Dedifferentiated amniotic fluid mesenchymal stem cell (primary cell): ENCODE results near the gene PDZD7.

ENCODE experiments used
- DNase-seq: peaks from one replicate; pipeline ENCODE4 v3.0.0-alpha.2; 2016; ENCODE audit errors: extremely low spot score

The PDZD7 gene

DNA sequence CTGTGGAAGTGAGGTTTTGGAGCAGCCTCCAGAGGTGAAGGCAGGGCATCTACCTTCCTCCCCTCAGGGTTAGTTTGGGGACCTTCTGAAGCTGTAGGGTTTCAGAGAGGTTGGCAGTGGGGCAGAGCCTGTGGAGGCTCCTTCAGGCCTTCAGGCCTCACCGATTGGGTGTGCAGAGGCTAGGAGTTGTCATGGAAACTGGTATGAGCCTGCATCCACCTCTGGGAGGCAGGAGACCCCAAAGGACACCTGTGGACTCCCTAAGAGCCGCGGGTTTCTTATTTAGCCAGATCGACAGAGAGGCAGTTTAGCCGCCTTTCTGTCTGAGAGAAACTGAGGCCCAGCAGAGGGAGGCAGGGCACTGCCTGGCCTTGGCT lies 29.3 kb downstream of the PDZD7 start:
- no peak for DNase-seq

DNA sequence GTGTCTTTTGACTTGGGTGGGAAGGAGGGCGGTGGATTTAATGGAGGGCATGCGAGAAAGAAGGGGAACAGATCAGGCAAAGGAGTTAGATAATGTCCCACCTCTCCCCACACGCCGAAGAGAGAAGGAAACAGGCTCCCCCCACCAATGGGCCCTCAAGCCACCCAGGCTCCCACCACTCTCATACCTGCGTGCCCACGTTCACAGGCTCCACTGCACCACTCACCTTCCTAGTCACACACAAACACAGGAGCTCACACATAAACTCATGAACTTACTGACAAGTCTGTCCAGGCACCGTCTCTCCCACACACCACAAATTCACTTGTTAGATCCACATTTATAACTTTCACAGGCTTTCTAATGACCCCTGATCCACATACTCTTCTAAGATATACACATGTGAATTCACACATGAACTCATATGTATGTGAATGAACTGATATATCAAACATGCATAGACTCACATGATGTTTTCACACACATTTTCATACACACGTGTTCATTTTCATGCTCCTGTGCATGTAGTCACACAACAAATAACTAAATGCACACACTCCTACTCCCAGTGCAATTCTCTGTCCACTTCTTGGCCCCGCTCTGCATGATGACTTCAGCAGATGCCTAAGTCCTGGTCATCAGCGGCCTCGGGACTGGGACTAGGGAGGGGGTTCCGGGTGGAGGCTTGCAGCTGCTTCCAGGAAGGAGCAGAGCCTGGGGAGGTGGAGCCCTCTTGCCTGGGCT lies 29.8 kb downstream of the PDZD7 start:
- peak; percentile 90 for DNase-seq

DNA sequence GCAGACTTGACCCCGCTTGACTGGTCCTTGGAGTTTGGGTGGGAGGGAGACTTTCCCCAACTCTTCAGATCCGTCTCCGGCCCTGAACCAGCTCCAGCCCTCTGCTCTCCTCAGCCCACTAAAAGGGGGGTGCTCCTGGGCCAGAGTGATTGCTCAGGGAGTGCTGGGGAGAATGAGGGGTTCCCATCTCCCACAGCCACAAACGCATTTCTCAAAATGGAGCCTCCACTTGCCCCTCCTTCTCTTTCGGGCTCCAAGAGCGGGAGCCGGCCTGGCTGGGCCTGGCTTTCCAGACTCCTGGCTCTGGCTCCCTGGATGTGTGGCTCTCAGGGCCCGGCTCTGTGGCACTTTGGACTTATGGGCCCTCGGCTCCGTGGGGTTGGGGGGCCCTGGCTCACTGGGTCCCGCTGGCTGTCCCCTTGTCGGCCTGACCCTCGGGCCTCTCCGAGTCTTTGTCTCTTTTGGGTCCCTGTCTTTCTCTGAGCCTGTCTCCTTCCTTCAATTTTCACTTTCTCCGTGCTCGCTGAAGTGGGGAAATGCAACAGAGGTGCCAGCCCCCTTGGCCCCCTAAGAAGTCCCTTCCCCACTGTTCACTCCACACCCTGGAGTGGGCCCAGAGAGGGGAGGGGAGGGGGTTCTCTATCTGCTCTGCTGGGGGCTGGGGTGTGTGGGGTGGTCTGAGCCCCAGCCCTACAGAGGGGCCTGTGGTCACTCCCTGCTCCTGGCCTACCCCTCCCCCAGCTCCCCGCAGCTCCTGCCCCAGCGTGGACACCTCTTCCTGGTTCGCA lies 30.6 kb downstream of the PDZD7 start:
- no peak for DNase-seq

DNA sequence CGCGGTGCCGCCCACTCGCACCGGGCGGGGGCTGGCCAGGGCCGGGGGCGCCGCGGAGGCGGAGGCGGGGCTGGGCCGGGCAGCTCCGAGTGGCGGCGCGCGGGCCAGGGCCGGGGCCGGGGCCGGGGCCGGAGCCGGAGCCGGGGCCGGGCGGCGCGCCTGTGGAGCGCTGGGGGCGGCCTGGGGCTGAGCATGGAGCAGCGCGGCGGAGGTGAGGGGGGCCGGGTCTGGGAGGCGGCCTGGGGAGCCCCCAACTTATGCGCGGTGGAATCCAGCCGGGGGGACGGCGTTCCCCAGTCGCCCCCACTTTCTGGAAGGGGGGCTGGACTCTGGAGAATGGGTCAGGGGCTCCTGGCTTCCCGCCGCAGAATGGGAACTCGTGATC lies 31.2 kb downstream of the PDZD7 start, which contains the start of gene LZTS2:
Gene LZTS2, plus strand, starts transcription at position 67 of the 385 bp plus-strand sequence. CDS start 2,731 bp downstream, outside the sequence.
- no peak for DNase-seq

DNA sequence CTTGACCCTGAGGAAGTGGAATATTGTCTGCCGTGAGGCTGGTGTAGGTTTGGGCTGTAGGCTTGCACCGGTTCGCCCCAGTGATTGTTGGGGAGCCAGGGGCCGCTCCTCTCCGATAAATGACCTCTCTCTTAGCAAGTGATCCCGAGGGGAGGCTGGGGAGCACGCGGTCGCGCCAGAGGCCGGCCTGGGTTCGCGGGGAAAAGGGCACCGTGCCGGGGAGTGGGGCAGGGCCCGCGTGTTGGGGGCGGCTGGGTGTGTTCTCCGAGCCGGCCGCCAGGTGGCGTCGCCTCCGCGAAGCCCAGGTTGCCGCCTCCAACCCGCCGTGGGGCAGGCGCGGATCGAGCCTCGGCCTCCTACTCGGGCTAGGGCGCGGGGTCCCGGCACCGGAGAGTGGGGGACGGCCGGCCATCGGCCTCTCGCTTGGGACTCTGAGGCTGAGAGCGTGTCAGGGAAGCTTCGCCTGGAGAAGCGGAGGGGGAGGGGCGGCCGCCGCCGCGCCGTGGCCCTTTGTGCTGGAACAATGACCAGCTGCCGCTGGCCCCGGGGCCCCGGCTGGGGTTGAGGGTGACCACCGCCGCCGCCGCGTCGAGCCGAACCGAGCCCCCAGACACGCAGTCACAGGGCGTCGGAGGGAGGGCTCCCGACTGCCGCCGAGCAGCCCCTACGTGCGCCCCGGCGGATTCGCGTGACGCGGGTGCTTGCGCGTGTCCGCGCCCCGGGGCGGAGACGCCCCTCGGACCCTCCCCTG lies 31.8 kb downstream of the PDZD7 start:
- peak; percentile 54 for DNase-seq

DNA sequence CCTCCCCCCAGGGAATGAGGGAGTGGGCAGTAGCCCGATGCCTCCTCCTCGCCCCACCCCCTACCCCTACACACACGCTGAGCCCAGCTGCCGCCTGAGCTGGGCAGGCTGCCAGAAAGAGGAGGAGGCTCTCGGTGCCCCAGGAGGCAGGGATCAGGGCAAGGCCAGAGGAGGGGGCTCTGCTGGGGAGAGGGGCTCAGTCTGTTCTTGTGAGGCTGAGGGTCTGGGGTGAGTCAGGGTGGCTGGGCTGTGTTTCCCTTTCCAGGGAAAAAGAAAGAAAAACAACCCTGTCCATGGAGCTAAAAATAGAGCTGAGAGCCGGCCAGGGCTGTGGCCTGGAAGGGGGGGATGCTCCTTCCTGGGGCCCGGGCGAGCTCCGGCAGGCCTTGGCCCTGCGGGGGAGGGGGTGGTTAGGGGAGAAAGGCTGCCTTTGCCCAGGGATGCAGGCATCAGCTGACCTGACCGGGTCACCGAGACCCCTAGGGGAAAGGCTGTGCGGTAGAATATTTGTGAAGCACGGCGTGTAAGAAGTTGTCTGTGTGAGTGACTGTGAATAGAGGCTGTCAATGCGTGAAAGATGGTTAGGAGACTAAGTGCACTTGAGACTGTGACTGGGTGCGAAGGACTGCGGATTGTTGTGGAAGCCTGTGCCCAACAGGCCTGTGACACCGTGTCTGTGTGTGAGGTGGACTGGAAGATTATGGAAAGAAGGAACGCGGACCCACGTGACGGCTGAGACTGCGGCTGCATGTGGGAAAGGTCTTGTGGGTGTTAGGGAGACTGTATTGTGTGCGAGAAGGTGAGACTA lies 32.5 kb downstream of the PDZD7 start:
- peak; percentile 59 for DNase-seq

DNA sequence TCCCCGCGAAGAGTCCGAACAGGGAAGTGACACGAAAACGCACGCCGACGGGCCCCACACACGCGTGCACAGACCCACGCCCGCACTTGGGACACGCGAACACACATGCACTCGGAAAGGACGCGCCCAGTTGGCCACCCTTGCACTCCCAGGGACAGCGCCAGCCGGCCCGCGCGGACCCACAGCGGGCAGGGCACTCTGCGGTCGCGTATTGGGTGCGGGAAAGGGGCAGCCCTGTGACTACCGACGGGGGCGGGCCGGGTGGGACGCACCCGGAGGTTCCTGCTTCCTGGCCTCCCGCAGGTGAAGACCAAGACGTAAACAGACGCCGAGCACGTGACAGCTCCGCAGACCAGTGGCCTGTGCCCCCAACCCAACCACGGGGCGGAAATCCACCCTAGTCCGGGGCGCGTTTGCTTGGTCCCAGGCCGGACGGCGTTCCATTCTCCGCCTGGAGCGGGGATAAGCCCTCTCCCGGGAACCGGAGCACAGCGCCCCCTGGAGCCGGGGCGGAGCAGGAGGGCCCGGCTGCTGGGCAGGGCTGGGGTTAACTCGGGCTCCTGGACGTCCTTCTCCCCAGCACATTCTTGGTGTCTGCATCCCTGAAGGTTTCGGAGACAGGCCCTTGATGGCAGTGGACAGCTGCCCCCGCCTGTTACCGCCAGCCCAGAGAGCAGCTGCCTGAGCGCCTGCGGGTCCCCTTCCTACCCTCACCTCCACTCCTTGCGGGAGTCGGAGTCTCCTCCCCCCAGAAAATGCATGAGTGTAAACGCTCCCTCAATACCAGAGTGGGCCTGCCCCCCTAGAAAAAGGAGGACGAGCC lies 33.4 kb downstream of the PDZD7 start:
- DNase-seq: peak; percentile 67

DNA sequence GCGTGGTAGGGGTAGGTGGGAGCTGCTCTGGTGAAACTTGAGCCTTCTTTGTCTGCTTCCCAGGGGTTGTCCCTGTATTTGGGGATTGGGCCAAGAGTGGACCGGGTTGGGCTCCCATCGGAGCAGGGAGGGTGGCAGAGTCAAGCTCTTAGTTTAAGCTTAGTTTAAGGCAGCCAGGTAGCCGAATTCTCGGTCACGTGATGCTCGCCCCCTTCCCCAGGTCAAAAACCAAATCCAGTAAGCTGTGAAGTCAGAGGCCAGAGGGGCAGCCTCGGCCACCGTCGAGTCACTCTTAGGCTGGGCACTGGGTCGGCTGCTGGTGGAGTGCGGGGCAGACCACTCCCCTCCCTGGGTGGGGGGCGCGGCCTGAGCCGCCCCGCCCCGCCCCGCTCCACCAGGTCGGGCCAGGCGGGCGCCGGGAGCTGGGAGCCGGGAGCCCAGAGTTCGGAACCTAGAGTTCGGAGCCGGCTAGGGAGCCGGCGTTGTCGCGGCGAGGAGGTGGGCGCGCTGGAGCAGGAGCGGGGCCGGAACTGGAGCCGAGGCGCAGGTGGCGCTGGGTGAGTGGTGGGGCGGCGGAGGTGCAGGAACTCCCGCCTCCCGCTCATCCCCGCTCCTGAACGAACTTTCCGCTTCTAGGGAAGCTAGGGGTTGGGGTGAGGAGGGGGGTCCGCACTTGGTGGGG lies 34.1 kb downstream of the PDZD7 start:
- DNase-seq: no peak

DNA sequence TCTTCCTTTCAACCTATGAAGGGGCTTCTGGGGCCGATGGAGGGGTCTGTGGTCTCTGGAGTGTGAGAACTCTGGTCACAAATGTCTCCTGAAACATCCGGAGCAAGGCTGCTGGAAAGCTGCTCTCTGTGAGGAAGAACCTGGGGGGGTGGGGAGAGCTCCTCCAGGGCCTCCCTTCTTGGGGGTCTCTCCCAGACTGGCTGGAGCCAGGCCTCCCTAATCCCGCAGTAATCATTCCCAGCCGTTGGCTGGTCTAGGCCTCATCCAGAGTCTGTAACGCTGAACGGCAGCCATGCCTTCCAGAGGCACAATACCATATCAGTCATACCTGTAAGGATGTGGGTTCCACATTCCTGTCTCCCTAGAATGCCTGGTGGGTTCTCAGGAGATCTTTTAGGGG lies 35.7 kb downstream of the PDZD7 start:
- no peak for DNase-seq

DNA sequence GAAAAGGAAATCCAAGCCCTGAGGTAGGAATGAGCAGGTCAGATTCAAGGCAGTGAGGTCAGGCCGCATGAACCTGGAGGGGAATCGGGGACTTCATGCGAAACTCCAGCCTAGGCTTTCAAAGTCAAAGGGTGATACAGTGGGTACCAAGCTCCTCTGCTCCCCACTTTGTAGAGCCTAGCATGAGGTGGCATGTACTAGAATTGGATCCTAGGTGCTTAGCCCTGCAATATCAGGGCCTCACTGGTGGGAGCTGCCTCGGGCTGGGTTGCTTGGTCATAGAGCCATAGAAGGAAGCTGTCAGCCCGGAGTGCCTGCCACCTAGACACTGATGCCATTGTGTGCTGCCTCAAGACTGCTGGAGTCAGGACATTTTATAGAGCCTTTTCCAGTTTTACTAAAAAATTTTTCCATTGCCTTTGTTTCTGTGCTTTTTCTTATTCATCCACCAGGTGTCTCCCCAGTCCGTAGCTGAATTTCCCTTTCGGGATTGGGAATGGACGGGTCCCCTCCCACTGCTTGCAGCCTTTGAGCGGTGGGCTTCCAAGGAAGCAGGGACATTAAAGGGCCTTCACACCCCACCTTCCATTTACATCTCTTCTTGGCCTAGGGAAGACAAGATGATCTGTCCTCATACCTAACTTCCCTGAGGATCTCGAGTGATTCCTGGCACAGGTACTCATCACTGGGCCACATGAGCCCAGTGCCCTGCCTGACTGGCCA lies 36.8 kb downstream of the PDZD7 start:
- DNase-seq: no peak

DNA sequence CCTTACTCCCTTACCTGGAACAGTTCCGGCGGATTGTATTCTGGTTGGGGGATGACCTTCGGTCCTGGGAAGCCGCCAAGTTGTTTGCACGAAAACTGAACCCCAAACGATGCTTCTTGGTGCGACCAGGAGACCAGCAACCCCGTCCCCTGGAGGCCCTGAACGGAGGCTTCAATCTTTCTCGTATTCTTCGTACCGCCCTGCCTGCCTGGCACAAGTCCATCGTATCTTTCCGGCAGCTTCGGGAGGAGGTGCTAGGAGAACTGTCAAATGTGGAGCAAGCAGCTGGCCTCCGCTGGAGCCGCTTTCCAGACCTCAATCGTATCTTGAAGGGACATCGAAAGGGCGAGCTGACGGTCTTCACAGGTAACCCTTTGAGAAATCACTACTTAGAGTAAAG lies 41.8 kb downstream of the PDZD7 start:
- DNase-seq: no peak

DNA sequence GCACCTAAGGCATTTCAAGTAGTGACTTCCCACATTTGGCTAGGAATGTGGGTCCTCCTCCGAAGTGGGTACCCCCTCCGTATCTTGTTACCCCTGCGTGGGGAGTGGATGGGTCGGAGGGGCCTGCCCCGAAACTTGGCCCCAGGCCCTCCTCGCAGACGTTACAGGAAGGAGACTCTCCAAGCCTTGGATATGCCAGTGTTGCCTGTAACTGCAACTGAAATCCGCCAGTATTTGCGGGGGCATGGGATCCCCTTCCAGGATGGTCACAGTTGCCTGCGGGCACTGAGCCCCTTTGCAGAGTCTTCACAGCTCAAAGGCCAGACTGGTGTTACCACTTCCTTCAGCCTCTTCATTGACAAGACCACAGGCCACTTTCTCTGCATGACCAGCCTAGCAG lies 42.8 kb downstream of the PDZD7 start:
- DNase-seq: no peak

DNA sequence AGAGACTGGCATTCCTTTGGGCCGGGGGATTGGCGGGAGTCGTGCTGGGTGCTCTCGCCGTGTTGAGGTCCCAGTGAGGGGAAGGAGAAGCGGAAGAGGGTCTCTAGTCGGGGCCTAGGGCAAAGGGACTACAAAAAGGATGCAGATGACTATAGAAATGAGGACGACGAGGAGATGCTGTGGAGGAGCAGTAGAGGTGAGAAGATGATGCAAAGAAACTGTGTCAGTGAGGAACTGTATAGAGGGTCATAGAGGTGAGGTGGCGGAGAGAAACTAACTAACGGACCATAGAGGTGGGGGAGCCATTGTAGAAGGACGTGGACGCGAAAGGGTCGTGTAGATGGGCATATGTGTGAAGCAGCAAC lies 43.3 kb downstream of the PDZD7 start:
- no peak for DNase-seq

DNA sequence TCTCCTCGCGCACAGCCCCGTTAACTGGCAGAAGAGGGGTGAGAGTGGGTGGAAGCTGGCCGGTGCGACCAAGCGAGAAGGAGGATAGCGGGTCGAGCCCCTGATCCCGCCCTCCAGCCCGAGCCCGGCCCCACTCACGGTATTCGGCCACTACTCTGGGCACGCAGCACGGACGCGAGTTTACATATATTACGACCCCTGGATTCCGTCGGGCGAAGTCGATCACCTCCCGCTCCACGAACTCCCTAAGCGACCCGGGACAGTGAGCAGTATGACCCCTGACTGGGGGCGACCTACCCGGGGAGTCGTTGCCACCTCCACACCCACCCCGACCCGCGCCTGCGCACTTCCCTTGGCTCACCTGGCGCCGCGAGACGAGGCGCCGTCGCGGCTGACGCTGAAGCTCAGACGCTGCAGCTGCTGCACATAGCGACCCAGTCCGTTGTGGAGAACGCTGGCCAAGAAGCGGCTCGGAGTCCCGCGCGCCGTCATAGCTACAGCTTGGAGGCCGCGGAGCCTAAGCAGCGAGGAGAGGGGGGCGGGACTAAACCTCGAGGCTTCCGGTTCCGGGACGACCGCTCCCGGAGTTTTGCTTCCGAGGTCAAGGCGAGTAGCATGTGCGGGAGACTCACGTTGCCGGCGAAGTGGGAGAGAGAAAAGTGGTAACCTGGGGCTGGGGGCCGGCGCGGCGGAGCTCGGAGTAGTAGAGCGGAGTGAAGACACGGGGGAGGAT lies 43.8 kb downstream of the PDZD7 start, which contains the start of the genes MRPL43 and TWNK:
Gene MRPL43, minus strand, starts transcription at position 546 of the 733 bp plus-strand sequence. Its CDS starts 54 bp downstream, at position 492.
Gene TWNK, plus strand, starts transcription at position 592 of the 733 bp plus-strand sequence. CDS start 668 bp downstream, outside the sequence.
- peak; percentile 81 for DNase-seq

DNA sequence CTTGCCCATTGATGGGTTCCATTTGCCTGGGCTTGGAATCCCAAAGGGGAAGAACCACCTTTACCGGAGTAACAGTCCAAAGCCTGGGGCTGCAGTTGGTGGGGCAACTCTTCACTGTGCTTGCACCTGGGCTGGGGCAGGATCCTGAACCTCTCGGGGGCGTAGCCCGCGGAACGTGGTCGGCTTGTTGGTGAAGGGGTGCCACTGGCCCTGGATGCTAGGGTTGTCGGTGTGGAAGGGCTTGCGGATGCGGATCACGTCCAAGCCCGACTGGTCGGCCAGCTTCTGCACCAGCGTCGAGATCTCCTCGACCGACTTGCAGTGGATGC lies 44.3 kb downstream of the PDZD7 start:
- no peak for DNase-seq

DNA sequence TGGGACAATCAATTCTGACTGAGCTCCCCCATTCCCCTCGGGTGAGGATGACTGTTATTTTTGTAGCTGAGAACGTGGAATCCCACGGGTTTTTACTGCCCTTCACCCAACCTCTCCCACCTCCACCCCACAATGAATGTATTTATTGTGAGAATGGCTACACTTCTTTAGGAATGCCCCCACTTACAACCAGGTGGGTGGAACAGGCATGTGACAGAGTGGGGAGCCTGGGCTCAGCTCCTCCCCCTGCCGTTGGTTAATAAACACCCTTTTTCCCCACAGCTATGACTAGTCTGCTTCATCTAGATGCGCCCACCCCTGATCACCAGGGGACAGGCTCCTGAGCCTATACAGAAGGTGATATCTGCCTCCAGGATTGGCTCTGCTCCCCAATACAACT lies 45.6 kb downstream of the PDZD7 start:
- DNase-seq: no peak

DNA sequence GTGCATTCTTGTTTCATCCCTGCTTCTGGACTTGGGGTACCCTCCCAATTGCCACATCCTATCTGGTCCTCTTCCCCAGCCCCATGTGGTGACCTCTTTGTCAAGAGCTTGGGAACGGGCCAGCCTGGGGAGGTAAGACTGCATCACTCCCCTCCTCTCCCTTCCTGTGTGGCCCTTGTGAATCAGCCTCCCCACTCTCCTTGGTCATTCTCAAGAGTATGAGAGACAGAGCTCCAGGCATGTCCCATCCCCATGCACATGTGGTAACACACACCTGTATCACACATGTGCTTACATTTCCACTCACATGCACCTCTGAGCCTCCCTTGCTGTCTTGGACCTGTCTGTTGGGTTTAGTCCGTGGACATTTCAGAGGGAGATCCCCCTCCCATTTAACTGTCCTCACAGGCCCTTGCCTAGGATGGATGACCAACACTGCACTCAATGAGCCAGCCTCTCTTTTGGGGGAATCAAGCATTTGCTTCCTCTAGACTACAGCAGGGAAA lies 46.2 kb downstream of the PDZD7 start:
- no peak for DNase-seq

DNA sequence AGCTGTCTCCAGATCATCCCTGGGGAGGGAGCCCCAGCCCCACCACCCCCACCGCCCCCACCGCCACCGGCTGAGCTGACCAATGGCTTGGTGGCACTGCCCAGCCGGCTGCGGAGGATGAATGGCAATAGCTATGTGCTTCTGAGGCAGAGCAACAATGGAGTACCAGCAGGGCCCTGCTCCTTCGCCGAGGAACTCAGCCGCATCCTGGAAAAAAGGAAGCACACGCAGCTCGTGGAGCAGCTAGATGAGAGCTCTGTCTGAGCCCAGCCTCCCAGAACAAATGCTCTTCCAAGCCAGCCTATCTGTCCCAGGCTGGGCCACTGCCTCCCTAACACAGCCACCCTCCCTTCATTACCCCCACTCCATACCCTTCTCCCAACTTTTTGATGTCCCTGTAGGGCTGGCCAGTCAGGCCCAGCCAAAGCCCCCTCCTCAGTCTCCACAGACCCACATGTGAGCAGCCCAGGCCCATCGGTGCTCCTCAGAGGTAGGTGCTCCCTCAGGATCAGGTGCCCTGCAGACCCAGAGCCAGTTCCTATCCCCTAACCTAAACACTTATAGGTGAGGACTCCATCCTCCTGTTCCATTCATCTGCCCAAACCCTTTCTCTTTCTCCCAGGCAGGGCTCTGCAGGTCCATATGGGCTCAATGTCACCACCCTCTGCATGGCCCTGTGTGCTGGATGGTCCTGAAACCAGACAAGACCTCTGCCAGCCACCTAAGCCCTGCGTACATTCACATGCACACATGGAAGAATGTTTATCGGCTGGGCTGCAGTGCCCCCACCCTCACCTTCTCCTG lies 46.9 kb downstream of the PDZD7 start:
- DNase-seq: no peak
